ENCODE measurements around the gene SPARCL1. TPM values are rescaled to one million over a fixed set of nuclear protein-coding genes. Genes with fewer than 3 reads are reported as not detected.
"Not testable (repeated sequence)": the region's sequence is repeated elsewhere in the genome, so short reads cannot be mapped to it uniquely, and the experiment has no call there.

SPARCL1 gene, protein sequence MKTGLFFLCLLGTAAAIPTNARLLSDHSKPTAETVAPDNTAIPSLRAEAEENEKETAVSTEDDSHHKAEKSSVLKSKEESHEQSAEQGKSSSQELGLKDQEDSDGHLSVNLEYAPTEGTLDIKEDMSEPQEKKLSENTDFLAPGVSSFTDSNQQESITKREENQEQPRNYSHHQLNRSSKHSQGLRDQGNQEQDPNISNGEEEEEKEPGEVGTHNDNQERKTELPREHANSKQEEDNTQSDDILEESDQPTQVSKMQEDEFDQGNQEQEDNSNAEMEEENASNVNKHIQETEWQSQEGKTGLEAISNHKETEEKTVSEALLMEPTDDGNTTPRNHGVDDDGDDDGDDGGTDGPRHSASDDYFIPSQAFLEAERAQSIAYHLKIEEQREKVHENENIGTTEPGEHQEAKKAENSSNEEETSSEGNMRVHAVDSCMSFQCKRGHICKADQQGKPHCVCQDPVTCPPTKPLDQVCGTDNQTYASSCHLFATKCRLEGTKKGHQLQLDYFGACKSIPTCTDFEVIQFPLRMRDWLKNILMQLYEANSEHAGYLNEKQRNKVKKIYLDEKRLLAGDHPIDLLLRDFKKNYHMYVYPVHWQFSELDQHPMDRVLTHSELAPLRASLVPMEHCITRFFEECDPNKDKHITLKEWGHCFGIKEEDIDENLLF
- total RNA-seq: 202 TPM
- long read RNA-seq, transcript SPARCL1-201 (11 exons, 2,906 nt): major isoform, 159 of 230 reads
- long read RNA-seq, partial matches to known transcripts: 58 of 230 reads
- long read RNA-seq, other reads (novel, unspliced or antisense): 11 of 230 reads

DNA sequence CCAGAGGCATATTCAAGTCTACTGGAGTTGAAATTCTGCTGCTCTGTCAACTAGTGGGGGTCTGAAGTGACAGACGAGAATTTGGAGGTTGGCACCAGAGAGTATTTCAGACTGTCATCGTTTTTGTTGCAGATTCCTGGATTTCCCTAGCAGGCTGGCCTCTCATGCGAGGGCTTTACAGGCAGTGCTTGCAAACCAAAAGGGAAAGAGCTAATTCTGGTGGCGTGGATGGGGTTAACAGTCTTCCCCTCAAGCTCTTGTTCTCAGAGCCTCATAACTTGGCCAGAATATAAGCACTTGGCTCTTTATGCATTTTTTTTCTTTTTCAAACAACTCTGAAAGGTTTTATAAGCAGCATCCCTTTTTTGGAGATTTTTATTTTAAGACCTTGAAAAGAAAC lies at the start of gene SPARCL1:
Gene SPARCL1 (minus strand): TSS at position 190 of the 400 bp plus-strand sequence. CDS start 29,802 bp downstream, outside the sequence.
- intact Hi-C loops (cut with DNase I): no loop called here
- no peak for DNase-seq (ENCODE audit: low spot score)

DNA sequence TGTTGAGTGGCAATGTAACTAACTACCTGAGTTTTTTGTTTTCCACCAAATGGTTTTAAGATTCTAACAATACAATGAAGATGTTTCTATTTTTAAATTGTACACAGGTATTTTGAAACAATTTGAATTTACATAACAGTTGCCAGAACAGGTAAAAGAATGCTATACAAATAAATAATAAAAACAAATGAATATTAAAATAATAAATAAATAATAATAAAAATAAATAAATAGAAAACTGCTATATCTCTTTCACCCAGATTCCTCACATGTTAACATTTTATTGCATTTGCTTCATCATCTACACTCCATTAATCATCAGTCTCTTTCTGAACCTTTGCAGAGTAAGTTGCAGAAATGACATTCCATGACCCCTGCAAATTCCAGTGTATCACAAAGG lies 46.8 kb upstream of the SPARCL1 start:
- no peak for DNase-seq (ENCODE audit: low spot score)
- intact Hi-C loops (cut with DNase I): no loop called here

DNA sequence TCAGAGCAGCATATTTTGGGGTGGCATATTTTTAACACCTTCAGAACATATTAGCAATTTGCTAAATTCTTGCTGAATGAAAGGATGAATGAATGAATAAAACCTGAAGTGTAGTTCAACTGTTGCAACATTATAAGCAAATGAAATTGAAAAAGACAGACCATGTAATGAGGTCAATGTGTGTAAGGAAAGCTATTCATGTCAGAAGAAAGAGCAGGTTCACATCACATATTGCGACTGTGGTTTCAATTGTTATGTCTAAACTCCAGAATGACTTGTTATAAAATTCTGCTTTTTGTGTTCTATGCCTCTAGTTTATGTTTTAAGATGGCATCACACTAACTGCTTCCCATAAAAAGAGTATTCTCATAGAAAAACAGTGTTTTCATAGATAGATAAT lies 46.2 kb upstream of the SPARCL1 start:
- intact Hi-C loops (cut with DNase I): no loop called here
- no peak for DNase-seq (ENCODE audit: low spot score)

- DNase-seq (ENCODE audit: low spot score): no peak
- intact Hi-C loops (cut with DNase I): no loop called here
Observed at GRCh38 chr4:87574996-87575395, 45.8 kb upstream of the SPARCL1 start.

DNA sequence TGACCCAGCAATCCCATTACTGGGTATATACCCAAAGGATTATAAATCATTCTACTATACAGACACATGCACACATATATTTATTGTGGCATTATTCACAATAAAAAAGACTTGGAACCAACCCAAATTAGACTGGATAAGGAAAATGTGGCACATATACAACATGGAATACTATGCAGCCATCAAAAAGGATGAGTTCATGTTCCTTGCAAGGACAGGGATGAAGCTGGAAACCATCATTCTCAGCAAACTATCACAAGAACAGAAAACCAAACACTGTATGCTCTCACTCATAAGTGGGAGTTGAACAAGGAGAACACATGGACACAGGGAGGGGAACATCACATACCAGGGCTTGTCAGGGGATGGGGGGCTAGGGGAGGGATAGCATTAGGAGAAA lies 45.2 kb upstream of the SPARCL1 start:
- intact Hi-C loops (cut with DNase I); DNase-seq (ENCODE audit: low spot score): not testable (repeated sequence)

GRCh38 chr4:87570290-87570805 lies 41.2 kb upstream of the SPARCL1 start:
- intact Hi-C loops (cut with DNase I): no loop called here
- no peak for DNase-seq (ENCODE audit: low spot score)

DNA sequence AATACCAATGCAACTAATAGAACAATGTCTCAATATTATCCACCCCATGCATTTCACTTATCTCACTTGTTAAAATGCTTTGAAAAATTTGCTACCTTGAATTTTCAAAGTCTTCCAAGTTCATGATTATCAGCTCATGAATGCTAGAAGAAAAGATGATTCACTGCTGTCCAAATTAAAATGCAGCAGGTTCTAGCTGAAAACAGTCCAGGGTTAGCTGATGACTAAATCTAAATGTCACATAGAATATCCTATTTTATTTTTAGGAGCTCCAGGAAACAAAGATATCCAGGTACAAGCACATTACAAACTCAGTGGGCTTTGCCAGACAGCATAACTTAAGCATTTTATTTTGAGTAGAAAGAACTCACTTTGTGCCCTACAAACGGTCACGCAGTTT lies 38.0 kb upstream of the SPARCL1 start:
- intact Hi-C loops (cut with DNase I): no loop called here
- no peak for DNase-seq (ENCODE audit: low spot score)

DNA sequence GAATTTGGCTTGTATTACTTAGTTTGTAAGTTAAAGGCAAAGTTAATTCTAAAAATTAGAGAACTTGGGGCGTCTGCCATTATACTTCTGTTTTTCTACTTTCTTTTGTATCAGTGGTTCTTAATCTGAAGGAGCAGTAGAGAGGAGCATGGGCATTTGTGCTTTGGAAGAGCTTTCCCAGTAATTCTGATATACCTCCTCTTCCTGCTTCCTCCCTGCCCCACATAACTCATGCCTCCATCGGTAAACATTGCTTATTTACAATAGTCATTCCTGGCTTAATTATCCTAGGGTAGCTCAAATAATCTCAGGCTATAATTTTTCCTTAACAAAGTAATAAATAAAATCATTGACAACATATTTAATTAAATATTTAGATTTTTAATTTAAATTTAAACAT lies 37.1 kb upstream of the SPARCL1 start:
- intact Hi-C loops (cut with DNase I): no loop called here

GRCh38 chr4:87565746-87566145 lies 36.6 kb upstream of the SPARCL1 start:
- no peak for DNase-seq (ENCODE audit: low spot score)
- intact Hi-C loops (cut with DNase I): no loop called here

More for the DNA sequence above, 37.1 kb upstream of the SPARCL1 start:
- DNase-seq (ENCODE audit: low spot score): no peak

GRCh38 chr4:87560802-87561201 lies 31.6 kb upstream of the SPARCL1 start:
- DNase-seq (ENCODE audit: low spot score): no peak
- intact Hi-C loops (cut with DNase I): no loop called here

DNA sequence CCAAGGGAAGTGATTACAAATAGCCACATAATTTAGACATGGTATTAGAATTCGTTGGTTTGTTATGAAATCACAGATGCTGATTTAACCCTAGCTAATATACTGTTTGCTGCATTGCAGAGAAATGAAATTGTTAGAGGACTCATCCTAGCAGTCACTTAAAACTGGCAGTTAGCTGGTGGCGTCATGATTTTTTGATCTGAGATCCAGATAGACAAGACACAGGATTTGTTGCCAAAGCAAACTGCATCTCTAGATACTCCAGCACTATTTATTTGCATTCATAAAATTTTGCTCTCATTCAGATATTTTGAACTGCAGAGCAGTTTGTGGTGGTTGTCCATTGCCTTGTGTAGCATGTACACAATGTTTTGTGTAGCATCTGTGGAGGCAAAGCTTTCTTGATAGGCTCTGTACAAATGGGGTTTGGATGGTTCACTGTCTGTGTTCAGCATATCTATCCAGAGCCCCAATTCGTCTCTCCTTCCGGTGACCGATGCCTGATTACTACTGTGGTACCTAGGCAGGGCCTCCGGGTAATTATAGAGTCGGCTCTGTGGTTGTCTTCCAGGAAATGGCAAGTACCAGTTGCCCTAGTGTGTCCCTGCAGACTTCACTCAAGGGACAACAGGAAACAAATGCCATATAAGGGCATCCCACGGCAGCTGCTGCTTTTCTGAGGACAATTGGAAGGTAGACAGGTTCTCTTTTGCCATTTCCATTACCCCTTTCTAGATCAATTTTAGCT lies 30.1 kb upstream of the SPARCL1 start:
- intact Hi-C loops (cut with DNase I): no loop called here
- no peak for DNase-seq (ENCODE audit: low spot score)

GRCh38 chr4:87557348-87557747 lies 28.2 kb upstream of the SPARCL1 start:
- intact Hi-C loops (cut with DNase I): no loop called here
- DNase-seq (ENCODE audit: low spot score): no peak

GRCh38 chr4:87555773-87556619 lies 26.8 kb upstream of the SPARCL1 start:
- DNase-seq (ENCODE audit: low spot score): no peak
- intact Hi-C loops (cut with DNase I): no loop called here

GRCh38 chr4:87553182-87553581 lies 24.0 kb upstream of the SPARCL1 start:
- no peak for DNase-seq (ENCODE audit: low spot score)
- intact Hi-C loops (cut with DNase I): no loop called here

DNA sequence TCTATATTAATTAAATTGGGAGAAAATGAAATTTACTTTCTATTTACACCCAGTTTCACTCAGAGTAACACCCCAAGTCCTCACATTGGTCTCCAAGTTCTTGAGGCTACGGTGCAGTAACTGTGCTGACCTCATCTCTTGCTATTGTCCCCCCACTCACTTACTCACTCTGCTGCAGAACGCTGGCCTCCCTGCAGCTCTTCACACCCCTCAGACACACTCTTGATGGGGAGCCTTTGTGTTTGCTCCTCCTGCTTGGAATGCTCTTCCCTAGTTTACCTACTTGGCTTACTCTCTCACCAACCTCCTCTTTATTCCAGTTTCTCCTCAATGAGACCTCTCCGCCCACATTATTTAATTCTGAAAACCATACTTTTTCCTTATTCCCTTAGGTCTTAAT lies 22.2 kb upstream of the SPARCL1 start:
- intact Hi-C loops (cut with DNase I): no loop called here
- DNase-seq (ENCODE audit: low spot score): no peak

DNA sequence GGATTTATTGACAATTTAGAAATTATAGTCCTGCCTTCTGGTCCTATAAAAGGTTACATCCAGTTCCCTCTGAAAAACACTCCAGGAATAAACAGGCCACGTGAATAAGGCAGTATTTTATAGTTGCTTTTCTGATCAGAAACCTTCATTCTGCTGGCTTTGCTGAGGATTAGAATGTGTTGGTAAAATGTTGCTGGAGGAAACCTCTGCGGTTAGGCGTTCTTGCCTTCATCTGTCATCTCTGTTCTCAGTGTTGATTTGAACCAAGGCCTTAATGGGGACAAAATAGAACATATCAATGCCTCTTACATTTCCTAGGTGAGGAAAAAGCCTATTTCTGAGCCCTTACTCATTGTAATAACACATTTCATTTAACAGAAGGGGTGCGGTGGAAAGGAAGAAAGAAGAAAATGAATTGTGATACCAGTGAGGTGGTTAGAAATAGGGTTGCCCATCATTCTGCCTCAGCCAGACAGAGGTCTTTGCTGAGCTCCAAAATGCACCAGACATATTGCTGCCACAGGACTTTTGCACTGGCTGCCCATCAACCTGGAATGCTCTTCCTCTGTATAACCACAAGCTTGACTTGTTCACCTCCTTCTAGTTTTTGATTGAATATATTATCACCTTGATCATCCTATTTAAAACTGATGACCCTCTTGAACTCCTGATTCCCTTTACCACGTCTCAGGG lies 18.0 kb upstream of the SPARCL1 start:
- no peak for DNase-seq (ENCODE audit: low spot score)
- intact Hi-C loops (cut with DNase I): no loop called here

- DNase-seq (ENCODE audit: low spot score): no peak
- intact Hi-C loops (cut with DNase I): no loop called here
Observed at GRCh38 chr4:87545052-87545451, 15.9 kb upstream of the SPARCL1 start.

GRCh38 chr4:87543835-87544461 lies 14.8 kb upstream of the SPARCL1 start:
- intact Hi-C loops (cut with DNase I): loop anchor here (5.0 kb wide), 2 partner anchors 133 to 303 kb away; no protein-coding TSS in a partner anchor
- no peak for DNase-seq (ENCODE audit: low spot score)

Measured in cardiac septum (tissue), 1 donor.